ENCODE data around the gene SERPINB10.
"Not testable (repeated sequence)": the region's sequence is repeated elsewhere in the genome, so short reads cannot be mapped to it uniquely, and the experiment has no call there.

SERPINB10 gene

GRCh38 chr18:63917817-63918216 is 10.1 kb downstream of the SERPINB10 start:
- no peak overlapping the region for H3K4me3 ChIP-seq (ENCODE audit: low read depth, low read length)
- TF ChIP-seq, protein P1, sequence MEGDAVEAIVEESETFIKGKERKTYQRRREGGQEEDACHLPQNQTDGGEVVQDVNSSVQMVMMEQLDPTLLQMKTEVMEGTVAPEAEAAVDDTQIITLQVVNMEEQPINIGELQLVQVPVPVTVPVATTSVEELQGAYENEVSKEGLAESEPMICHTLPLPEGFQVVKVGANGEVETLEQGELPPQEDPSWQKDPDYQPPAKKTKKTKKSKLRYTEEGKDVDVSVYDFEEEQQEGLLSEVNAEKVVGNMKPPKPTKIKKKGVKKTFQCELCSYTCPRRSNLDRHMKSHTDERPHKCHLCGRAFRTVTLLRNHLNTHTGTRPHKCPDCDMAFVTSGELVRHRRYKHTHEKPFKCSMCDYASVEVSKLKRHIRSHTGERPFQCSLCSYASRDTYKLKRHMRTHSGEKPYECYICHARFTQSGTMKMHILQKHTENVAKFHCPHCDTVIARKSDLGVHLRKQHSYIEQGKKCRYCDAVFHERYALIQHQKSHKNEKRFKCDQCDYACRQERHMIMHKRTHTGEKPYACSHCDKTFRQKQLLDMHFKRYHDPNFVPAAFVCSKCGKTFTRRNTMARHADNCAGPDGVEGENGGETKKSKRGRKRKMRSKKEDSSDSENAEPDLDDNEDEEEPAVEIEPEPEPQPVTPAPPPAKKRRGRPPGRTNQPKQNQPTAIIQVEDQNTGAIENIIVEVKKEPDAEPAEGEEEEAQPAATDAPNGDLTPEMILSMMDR (IDR thresholded peaks at IDR 0.05; ENCODE audit: insufficient read depth, low read depth, low read length, missing control alignments), result no peak
- no peak for DNase-seq (ENCODE audit: low read depth)

DNA sequence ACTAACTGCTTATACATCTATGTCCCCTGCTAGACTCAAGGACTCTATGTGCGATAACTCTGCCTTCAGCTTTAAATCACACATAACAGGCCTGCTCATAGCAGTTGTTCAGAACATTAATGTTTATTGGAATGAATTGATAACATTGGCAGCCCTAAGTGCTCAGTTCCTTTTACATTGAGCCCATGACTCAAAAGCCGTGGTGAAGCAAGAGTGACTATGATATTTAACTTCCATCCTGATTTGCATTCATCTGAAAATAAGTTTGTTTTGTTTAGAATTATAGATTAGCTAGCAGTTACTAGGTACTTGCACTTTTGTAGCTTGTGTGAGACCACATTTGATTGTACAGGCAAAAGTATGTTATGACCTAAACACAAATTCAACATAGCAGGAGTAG is 14.3 kb downstream of the SERPINB10 start:
- H3K4me3 ChIP-seq (ENCODE audit: low read depth, low read length), result no peak overlapping the region
- no peak for DNase-seq (ENCODE audit: low read depth)
- TF ChIP-seq, protein P1 (IDR thresholded peaks at IDR 0.05; ENCODE audit: insufficient read depth, low read depth, low read length, missing control alignments), result no peak

- TF ChIP-seq, protein P1 (IDR thresholded peaks at IDR 0.05; ENCODE audit: insufficient read depth, low read depth, low read length, missing control alignments), result no peak
- no peak for DNase-seq (ENCODE audit: low read depth)
- no peak overlapping the region for H3K4me3 ChIP-seq (ENCODE audit: low read depth, low read length)
These were observed 16.8 kb downstream of the SERPINB10 start for GRCh38 chr18:63924551-63924950.

GRCh38 chr18:63928331-63928730 is 20.6 kb downstream of the SERPINB10 start:
- H3K4me3 ChIP-seq (ENCODE audit: low read depth, low read length), result no peak overlapping the region
- TF ChIP-seq, protein P1 (IDR thresholded peaks at IDR 0.05; ENCODE audit: insufficient read depth, low read depth, low read length, missing control alignments), result no peak
- DNase-seq (ENCODE audit: low read depth), result no peak

- not testable (repeated sequence) for DNase-seq (ENCODE audit: low read depth); H3K4me3 ChIP-seq (ENCODE audit: low read depth, low read length)
These were observed 21.6 kb downstream of the SERPINB10 start for GRCh38 chr18:63929369-63929768.

DNA sequence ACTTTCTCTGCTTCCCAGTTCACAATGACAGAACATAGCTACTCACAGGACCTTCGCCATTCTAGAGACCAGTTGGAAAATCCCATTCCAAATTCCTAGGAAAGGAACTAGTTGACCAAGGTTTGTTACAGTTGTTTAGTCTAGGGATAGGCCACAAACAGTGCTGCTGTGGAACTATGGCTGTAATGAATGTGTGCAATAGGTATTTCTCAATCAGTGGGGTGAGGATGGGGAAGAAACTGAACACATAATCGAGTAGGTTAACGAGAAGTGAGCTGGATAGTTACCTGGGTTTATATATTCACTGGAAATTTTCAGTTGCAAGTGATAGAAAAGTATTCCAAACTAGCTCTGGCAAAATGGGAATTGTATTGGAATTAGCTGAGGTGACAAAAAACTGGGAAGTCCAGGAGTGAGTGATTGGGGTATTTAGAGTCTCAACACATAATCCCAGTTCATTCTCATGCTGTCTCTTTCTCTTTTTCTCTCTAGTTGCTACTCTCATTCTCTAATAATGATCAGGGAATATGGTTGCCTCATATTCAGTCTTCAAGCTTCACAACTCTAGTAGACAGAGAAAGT is 23.1 kb downstream of the SERPINB10 start:
- no peak overlapping the region for H3K4me3 ChIP-seq (ENCODE audit: low read depth, low read length)
- no peak for DNase-seq (ENCODE audit: low read depth)
- TF ChIP-seq, protein P1 (IDR thresholded peaks at IDR 0.05; ENCODE audit: insufficient read depth, low read depth, low read length, missing control alignments), result no peak

GRCh38 chr18:63936156-63936931 is 28.6 kb downstream of the SERPINB10 start:
- DNase-seq (ENCODE audit: low read depth), result peak; percentile 94
- TF ChIP-seq, protein P1 (IDR thresholded peaks at IDR 0.05; ENCODE audit: insufficient read depth, low read depth, low read length, missing control alignments), result peak; percentile 76
- peak overlapping the region; percentile 82 for H3K4me3 ChIP-seq (ENCODE audit: low read depth, low read length)

All from GM12865 (cell line).